ENCODE data around the gene ING5.

- TF ChIP-seq POLR2A (IDR thresholded peaks at IDR 0.05; ENCODE audit: low read length) (no peak), GATA1 (IDR thresholded peaks at IDR 0.05; ENCODE audit: low read depth, low read length) (no peak)
These were observed 18.3 kb downstream of the ING5 start for GRCh38 chr2:241720099-241720498.

Data from erythroblast (primary cell).